ENCODE results near the gene FCHO2.
A peak's percentile ranks its signal among the peaks of the same experiment; 100 is the strongest.
"Not testable (repeated sequence)": the region's sequence is repeated elsewhere in the genome, so short reads cannot be mapped to it uniquely, and the experiment has no call there.

The FCHO2 gene

GRCh38 chr5:72955768-72956323 is at the start of gene FCHO2:
FCHO2 (plus strand) TSS chr5:72956041; CDS start chr5:72956097, 56 bp downstream.
- DNase-seq = peak; percentile 92 to 99

GRCh38 chr5:72906806-72907205 is 49.0 kb upstream of the FCHO2 start:
- DNase-seq = no peak

GRCh38 chr5:72908664-72909063 is 47.2 kb upstream of the FCHO2 start:
- no peak for DNase-seq

- no peak for DNase-seq
Observed at GRCh38 chr5:72917371-72917776, 38.5 kb upstream of the FCHO2 start.

- no peak for DNase-seq
Observed at GRCh38 chr5:72920690-72921502, 34.9 kb upstream of the FCHO2 start.

GRCh38 chr5:72921886-72922285 is 34.0 kb upstream of the FCHO2 start:
- DNase-seq = no peak

GRCh38 chr5:72922422-72922821 is 33.4 kb upstream of the FCHO2 start:
- DNase-seq = no peak

GRCh38 chr5:72925336-72926010 is 30.4 kb upstream of the FCHO2 start:
- DNase-seq = no peak

GRCh38 chr5:72932686-72933085 is 23.2 kb upstream of the FCHO2 start:
- DNase-seq = not testable (repeated sequence)

GRCh38 chr5:72934953-72935725 is 20.7 kb upstream of the FCHO2 start:
- DNase-seq = not testable (repeated sequence)

GRCh38 chr5:72936893-72937292 is 18.9 kb upstream of the FCHO2 start:
- DNase-seq = no peak

- DNase-seq = no peak
Observed at GRCh38 chr5:72937517-72938061, 18.3 kb upstream of the FCHO2 start.

GRCh38 chr5:72938206-72938605 is 17.6 kb upstream of the FCHO2 start:
- no peak for DNase-seq

GRCh38 chr5:72940082-72940481 is 15.8 kb upstream of the FCHO2 start:
- no peak for DNase-seq

GRCh38 chr5:72943307-72943706 is 12.5 kb upstream of the FCHO2 start:
- DNase-seq = no peak

GRCh38 chr5:72947498-72947897 is 8.3 kb upstream of the FCHO2 start:
- no peak for DNase-seq

- DNase-seq = no peak
Observed at GRCh38 chr5:72949481-72949880, 6.4 kb upstream of the FCHO2 start.

GRCh38 chr5:72951671-72952468 is 4.0 kb upstream of the FCHO2 start:
- DNase-seq = no peak

GRCh38 chr5:72954389-72954788 is 1.5 kb upstream of the FCHO2 start:
- no peak for DNase-seq

- DNase-seq = no peak
Observed at GRCh38 chr5:72955143-72955767, 586 bp upstream of the FCHO2 start.

- peak in 1 of 2 experiments; percentile 12 for DNase-seq
Observed at GRCh38 chr5:72956324-72957140, 691 bp downstream of the FCHO2 start.

Measured in stimulated activated CD4-positive, alpha-beta T cell treated with anti-CD3 and anti-CD28 coated beads, Interleukin-4, amount 100 ng/mL, for 4 hours (primary cell).